Fibroblast of lung (primary cell): ENCODE results near the gene NRCAM.

Source experiments
- CTCF ChIP-seq, 2 donors: IDR thresholded peaks in 1 of 2; conservative IDR thresholded peaks in 1 of 2; 1 replicate in 1 of 2; 2 replicates in 1 of 2; pipeline ENCODE4 v1.5.1; 2011 to 2012; ENCODE audit warnings: low read length in 2 of 2, control low read depth in 1 of 2, inconsistent platforms in 1 of 2, low read depth in 1 of 2, mild to moderate bottlenecking in 1 of 2
- EZH2 ChIP-seq: IDR thresholded peaks from 2 replicates; pipeline ENCODE4 v1.5.1; 2012; ENCODE audit warnings: low read length, control low read depth, mild to moderate bottlenecking; ENCODE audit errors: missing control alignments

- no peak for TF ChIP-seq CTCF (conservative IDR thresholded peaks at IDR 0.05 in 1 of 2, IDR thresholded peaks at IDR 0.05 in 1 of 2; ENCODE audit: low read depth in 1 of 2, low read length in 2 of 2)
- TF ChIP-seq EZH2: no peak
Measured at GRCh38 chr7:108396080-108396479, 60.2 kb downstream of the NRCAM start.
